ENCODE measurements around the gene FKBP5.
A peak's percentile ranks its signal among the peaks of the same experiment; 100 is the strongest.

Gene FKBP5

DNA sequence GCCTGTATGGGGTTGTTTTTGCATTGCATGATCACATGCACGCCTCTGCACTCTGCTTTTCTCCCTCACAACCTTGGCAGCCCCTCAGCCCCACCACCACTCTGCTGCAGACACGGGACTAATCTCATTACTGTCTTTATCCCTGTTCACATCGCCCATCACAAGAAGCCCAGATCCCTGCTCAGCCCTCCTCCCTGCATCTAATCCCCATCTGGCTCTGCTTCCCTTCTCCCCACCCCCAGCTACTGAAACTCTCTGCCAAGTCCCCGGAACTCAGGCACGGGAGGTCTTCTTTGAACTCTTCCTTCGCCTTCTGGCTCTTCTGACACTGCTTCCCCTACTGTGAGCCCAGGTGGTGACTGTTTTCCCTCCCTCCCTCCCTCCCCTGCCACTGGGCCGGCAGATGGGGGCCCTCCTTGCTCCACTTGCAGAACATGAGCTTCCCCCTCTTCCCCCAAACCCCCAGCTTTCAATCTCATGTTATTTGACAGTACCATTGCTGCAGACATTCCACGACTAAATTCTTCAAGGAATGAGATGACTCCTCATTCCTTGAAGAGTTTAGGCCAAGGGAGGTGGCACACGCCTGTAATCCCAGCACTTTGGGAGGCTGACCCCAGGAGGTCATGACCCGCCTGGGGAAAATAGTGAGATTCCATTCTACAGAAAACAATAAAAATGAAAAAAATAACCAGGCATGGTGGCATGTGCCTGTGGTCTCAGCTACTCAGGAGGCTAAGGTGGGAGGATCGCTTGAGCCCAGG, 154.1 kb downstream of the FKBP5 start:
- peak; percentile 98 for DNase-seq

DNA sequence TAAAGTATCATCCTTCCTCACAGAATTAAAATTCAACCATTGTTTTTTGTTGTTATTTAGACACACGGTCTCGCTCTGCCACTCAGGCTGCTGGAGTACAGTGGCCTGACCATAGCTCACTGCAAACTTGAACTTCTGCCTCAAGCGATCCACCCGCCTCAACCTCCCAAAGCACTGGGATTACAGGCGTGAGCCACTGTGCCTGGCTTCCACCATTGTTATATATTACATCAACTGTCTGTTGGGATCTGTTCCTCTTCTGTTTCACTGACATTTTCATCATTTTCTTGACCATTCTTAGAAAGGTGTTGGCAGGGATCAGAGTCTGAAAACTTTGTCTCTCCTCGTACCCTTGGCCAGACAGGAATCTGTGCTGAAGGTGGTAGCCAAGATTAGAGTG, 154.7 kb downstream of the FKBP5 start:
- no peak for DNase-seq

DNA sequence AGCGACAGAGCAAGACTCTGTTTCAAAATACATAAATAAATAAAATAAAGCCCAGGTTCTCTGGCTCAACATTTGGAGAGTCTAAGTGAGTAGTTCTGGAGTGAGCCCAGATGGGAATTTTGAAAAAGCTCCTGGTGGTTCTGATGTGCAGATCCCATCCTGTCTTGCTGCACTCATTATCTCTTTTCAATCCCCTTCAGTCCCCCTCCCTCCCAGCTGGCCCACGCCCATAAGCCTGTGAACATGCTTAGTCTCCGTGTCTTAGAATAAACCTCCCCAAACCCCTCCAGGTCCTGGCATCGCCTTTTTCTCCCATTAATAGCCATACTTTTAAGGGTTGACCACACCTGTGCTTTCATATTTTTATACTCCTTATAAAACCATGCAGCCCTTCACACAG, 156.6 kb downstream of the FKBP5 start:
- peak; percentile 38 for DNase-seq

DNA sequence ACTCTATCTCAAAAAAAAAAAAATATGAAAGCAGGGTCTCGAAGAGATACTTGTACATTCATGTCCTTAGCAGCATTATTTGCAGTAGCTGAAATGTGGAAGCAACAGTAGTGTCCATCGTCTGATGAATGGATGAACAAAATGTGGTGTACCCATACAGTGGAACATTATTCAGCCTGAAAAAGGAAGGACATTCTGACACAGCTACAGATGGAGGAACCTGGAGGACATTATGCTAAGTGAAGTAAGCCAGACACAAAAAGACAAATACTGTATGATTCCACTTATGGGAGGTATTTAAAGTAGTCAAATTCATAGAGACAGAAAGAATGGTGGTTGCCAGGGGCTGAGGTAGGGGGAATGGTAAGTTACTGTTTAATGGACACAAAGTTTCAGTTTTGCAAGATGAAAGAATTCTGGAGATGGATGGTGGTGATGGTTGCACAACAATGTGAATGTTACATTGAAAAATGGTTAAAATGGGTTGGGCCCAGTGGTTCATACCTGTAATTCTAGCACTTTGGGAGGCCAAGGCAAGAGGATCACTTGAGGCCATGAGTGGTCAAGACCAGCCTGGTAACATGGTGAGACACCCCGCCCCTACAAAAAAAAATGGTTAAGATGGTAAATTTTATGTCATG, 164.2 kb downstream of the FKBP5 start:
- no peak for DNase-seq

All from NCI-H524 treated with DMSO at 0.1 percent for 48 hours (cell line).